Stimulated activated CD8-positive, alpha-beta memory T cell treated with anti-CD3 and anti-CD28 coated beads, Interleukin-2, amount 100 ng/mL, for 48 hours (primary cell): ENCODE measurements around the gene UGGT1.
A peak's percentile ranks its signal among the peaks of the same experiment; 100 is the strongest.

Experiments
- DNase-seq, 2 donors: peaks; one replicate each; pipeline ENCODE4 v3.0.0-alpha.2; 2020; ENCODE audit warnings: low read depth in 2 of 2

Gene UGGT1

DNA sequence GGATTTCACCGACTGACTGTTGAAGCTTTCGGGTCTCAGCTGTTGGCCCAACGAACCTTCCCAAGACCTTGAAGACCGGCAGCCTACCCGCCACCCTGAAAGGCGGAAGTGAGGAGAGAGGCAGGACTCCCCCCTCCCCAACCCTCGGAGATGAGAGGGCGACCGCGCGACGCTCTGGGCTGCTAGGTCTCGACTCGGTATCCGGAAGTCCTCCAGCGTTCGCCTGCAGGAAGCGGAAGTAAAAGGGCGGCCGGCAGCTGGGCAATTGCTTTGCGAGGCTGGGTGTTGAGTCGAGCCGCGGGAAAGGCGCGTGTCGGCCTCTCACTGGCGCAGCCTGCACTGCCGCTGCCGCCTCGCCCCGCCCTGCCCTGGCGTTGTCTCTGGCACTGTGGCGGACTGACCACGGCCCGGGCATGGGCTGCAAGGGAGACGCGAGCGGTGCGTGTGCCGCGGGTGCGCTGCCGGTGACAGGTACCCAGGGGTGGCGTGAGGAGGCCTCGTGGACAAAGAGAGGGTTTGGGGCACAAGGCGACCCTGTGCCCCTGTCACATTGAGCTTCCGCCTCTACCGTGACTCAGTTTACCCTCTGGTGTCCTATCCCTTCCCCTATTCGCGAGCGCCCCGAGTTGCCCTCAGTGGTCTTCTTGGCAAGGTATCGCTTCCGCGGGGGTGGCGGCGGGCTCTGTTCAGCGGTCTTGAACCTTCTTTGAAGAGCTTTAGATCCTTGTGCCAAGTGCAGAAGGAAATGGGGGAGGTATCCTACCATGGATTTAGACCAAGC lies at the start of gene UGGT1:
UGGT1 (plus strand) TSS at position 256 of the 781 bp plus-strand sequence; CDS start at position 414, 158 bp downstream.
- DNase-seq = peak; percentile 85 to 92

DNA sequence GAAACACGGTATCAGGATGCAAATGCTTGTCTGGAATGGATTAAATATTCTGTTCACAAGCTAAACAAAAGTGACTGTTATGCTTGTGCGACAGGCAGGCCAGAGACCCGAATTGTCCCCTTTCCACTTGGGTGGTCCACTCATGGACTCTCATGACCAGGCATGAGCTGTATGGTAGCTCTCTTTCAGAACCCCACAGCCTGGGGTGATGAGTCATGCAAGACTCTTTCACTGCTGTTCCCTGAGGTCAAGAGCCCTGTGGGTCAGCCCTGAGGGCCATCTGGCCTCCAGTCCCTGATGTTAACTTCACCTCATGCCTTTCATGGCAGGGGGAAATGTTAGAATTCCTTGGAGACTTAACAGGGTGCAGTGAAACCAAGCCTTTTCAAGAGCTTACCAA lies 49.4 kb upstream of the UGGT1 start:
- no peak for DNase-seq

DNA sequence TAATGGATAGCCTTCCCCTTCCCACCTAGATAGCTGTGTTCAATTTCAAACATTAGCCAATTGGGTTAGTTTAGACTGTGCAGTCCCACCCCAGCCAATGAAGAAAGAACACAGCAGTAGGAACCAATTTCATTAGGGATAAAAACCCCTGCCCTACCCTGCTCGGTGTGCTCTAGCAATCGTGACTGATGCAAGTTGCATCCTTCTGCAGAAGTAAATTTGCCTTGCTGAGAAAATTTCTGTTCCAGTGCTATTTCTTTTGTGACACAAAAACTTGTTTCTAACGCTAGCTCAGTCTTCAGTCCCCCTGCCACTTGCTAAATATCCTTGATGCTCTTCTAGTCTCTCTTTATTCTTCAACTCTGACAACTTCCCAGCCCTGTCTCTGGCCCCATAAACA lies 48.0 kb upstream of the UGGT1 start:
- no peak for DNase-seq

DNA sequence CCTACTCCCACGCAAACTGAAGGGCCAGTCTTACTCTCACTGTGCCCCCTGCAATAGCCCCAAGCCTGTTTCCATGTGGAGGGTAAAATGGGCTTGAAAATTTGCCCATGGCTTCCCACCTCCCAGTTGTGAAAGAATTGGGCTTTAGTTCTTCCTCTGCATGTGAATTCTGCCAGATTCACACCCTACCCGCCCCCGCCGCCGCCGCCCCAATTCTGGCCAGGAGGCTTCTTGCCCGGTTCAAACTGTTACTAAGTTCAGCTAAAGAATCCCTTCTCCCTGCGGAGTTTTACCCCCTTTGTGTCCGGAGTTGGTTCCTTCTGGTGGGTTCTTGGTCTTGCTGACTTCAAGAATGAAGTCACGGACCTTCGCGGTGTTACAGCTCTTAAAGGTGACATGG lies 37.7 kb upstream of the UGGT1 start:
- no peak for DNase-seq

GRCh38 chr2:128054104-128054885 lies 36.7 kb upstream of the UGGT1 start:
- no peak for DNase-seq

DNA sequence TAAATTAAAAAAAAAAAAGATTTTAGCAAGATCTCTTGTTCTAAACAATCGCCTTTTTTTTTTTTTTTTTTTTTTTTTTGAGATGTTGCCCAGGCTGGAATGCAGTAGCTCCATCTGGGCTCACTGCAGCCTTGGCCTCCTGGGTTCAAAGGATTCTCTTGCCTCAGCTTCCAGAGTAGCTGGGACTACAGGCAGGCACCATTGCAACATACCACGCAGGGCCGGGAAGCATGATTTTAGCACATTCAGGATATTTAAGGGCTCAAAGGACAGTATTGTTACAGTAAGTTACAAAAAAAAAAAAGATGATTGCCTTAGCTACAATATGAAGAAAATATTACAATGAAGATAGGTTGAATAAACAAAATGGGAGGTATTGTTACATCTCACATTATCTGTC lies 33.7 kb upstream of the UGGT1 start:
- no peak for DNase-seq

DNA sequence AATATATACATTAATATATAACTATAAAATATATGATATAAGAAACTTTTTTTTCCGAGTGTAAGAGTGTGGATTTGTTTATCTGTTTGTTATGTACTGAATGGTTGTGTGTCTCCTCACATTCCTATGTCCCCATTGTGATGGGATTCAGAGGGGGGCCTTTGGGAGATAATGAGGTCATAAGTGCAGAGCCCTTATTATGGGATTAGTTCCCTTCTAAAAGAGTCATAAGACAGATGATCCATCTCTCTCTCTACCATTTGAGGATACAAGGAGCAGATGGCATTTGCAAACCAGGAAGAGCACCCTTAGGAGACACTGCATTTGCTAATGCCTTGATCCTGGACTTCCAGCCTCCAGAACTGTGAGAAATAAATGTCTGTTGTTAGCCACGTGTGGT lies 32.9 kb upstream of the UGGT1 start:
- no peak for DNase-seq

- no peak for DNase-seq
These were observed 28.4 kb upstream of the UGGT1 start for GRCh38 chr2:128062571-128062970.

DNA sequence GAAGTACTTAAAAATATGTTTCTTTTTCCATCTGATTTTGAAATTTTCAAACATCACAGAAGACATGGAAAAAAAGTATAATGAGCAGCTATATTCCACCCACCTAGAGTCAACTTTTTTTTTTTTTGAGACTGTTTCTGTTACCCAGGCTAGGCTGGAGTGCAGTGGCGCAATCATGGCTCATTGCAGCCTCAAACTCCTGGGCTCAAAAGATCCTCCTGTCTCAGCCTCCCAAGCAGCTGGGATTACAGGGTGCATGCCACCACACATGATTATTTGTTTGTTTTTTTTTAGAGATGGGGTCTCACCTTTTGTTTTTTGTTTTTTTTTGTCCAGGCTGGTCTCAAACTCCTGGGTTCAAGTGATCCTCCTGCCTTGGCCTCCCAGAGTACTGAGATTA lies 26.6 kb upstream of the UGGT1 start:
- no peak for DNase-seq

- DNase-seq = no peak
These were observed 21.2 kb upstream of the UGGT1 start for GRCh38 chr2:128069769-128070168.

DNA sequence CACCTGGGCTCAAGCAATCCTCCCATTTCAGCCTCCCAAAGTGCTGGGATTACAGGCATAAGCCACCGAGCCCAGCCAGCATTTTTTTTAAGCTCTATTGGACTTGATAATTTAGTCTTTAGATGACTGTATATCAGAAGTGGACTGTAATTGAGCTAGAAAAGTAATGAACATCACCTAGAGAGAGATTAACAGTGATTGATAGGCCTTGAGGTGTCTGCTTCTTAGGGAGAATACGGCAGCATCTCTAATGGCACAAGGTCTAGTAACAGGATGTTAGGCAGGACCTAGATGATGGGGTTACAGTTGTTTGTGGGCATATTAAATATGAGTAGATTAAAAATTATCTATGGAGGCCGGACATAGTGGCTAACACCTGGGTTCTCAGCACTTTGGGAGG lies 17.7 kb upstream of the UGGT1 start:
- no peak for DNase-seq

- DNase-seq = no peak
These were observed 14.4 kb upstream of the UGGT1 start for GRCh38 chr2:128076461-128077106.

DNA sequence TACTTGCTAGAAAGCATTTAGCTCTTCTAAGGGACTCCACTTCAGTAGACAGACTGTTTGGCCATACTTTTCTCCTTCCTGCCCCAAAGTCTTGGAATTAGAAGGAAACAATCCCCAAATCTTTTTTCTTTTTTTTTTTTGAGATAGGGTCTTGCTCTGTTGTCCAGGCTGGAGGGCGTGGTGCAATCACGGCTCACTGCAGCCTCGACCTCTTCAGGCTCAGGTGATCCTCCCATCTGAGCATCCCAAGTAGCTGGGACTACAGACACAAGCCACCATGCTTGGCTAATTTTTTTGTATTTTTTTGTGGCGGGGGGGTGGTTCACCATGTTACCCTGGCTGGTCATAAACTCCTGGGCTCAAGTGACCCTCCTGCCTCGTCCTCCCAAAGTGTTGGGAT lies 6.2 kb upstream of the UGGT1 start:
- DNase-seq = no peak

- no peak for DNase-seq
These were observed 4.8 kb upstream of the UGGT1 start for GRCh38 chr2:128086244-128086643.

GRCh38 chr2:128090575-128090944 lies 440 bp upstream of the UGGT1 start:
- no peak for DNase-seq

GRCh38 chr2:128091726-128092080 lies 703 bp downstream of the UGGT1 start:
- no peak for DNase-seq

GRCh38 chr2:128092656-128093055 lies 1.7 kb downstream of the UGGT1 start:
- no peak for DNase-seq

DNA sequence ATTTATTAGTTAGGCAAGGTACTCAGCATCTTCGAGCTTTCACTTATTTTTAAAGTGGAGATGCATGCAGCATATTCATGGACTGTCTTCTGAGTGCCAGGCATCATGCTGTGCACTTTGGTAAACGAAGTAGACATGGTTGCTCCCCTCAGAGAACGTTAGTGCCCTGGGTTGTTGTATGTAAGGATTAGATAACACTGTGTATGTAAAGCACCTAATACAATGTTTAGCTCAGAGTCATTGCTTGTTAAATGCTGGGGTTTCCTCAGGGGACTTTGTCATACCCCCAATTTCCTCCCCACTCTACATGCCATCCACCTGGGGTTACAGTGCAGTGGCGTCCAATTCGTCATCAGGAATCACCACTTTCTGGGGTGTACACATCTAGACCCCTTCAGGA lies 2.8 kb downstream of the UGGT1 start:
- no peak for DNase-seq

DNA sequence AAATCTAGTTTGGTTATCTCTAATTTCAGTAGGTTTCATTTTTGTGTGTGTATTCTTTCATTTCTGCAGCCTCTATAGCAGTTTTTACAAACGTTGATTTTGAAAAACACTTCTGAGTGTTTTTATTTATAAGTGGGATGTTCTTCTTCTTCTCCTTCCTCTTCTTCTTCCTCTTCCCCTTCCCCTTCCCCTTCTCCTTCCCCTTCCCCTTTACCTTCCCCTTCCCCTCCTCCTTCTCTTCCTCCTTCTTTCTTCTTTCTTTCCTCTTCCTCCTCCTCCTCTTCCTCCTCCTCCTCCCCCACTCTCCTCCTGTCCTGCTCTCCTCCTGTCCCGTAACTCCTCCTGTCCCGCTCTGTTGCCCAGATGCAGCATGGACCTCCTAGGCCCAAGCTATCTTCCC lies 4.2 kb downstream of the UGGT1 start:
- no peak for DNase-seq

DNA sequence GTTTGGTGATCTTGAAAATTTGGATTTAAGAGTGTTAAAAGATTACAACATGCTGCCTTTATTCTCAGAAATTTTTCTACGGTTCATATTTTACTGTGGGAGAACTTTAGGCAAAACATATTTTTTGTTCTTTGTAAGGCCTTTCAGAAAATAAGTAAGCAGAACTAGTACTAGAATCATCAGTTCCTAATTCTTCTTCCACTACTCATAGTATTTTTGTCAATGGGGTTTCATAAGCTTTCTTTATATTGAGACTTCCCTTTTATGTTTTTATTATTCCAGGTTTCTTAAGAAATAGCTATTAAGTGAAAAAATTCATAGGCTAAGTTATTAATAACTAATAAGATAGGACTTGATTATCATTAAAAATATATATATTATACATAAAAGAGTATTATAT lies 12.4 kb downstream of the UGGT1 start:
- DNase-seq = no peak

GRCh38 chr2:128105072-128105471 lies 14.1 kb downstream of the UGGT1 start:
- no peak for DNase-seq

- no peak for DNase-seq
These were observed 17.2 kb downstream of the UGGT1 start for GRCh38 chr2:128108166-128108565.

DNA sequence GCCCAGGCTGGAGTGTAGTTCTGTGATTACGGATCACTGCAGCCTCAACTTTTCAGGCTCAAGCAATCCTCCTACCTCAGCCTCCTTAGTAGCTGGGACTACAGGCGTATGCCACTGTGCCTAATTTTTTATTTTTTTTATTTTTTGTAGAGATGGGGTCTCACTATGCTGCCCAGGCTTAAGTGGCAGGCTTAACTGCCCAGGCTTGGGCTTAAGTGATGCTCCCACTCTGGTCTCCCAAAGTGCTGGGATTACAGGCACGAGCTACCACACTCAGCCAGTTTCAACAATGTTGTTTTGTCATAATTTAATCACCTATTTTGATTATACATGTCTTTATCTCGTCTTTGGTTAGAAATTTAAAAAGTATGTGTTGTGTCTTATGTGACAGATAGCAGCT lies 18.2 kb downstream of the UGGT1 start:
- no peak for DNase-seq
